ENCODE results near the gene SUGP2.

Gene SUGP2

GRCh38 chr19:19075126-19075525, 41.8 kb upstream of the SUGP2 start:
- H3K4me3 ChIP-seq (ENCODE audit: low read depth in 1 of 2, low read length in 2 of 2), result no peak overlapping the region
- no peaks in the 10 kb centered on the region for H3K4me1 ChIP-seq (ENCODE audit: insufficient read depth, low read length)
- no peak for DNase-seq
- H3K27me3 ChIP-seq (ENCODE audit: insufficient read depth, low read length, poor library complexity), result no peaks in the 10 kb centered on the region
- no peak overlapping the region for H2AFZ ChIP-seq (ENCODE audit: low read depth, low read length)
- no peak for ATAC-seq (ENCODE audit: insufficient read depth, low read depth)
- H3K9ac ChIP-seq (ENCODE audit: low read depth, low read length), result no peak overlapping the region
- peaks cover 16% of the 10 kb centered on the region; the same call in 1 of the 2 replicates for H4K20me1 ChIP-seq (ENCODE audit: insufficient read depth, low read length)
- H3K79me2 ChIP-seq (ENCODE audit: insufficient read depth, low read length), result peaks cover 13% of the 10 kb centered on the region; the same call in 1 of the 2 replicates
- TF ChIP-seq, protein P1, sequence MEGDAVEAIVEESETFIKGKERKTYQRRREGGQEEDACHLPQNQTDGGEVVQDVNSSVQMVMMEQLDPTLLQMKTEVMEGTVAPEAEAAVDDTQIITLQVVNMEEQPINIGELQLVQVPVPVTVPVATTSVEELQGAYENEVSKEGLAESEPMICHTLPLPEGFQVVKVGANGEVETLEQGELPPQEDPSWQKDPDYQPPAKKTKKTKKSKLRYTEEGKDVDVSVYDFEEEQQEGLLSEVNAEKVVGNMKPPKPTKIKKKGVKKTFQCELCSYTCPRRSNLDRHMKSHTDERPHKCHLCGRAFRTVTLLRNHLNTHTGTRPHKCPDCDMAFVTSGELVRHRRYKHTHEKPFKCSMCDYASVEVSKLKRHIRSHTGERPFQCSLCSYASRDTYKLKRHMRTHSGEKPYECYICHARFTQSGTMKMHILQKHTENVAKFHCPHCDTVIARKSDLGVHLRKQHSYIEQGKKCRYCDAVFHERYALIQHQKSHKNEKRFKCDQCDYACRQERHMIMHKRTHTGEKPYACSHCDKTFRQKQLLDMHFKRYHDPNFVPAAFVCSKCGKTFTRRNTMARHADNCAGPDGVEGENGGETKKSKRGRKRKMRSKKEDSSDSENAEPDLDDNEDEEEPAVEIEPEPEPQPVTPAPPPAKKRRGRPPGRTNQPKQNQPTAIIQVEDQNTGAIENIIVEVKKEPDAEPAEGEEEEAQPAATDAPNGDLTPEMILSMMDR (IDR thresholded peaks at IDR 0.05; ENCODE audit: borderline replicate concordance, extremely low read depth, low read length, poor library complexity, severe bottlenecking), result no peak
- no peak for TF ChIP-seq EZH2 (IDR thresholded peaks at IDR 0.05; ENCODE audit: borderline replicate concordance, low read depth, low read length, severe bottlenecking)
- peaks cover 11% of the 10 kb centered on the region for H3K36me3 ChIP-seq (ENCODE audit: insufficient read depth, low read length)
- H3K9me3 ChIP-seq (ENCODE audit: insufficient read depth, low read length, severe bottlenecking), result no peaks in the 10 kb centered on the region
- no peak overlapping the region for H3K27ac ChIP-seq (ENCODE audit: low read length)
- H3K4me2 ChIP-seq (ENCODE audit: insufficient read depth, low read length), result no peak overlapping the region

DNA sequence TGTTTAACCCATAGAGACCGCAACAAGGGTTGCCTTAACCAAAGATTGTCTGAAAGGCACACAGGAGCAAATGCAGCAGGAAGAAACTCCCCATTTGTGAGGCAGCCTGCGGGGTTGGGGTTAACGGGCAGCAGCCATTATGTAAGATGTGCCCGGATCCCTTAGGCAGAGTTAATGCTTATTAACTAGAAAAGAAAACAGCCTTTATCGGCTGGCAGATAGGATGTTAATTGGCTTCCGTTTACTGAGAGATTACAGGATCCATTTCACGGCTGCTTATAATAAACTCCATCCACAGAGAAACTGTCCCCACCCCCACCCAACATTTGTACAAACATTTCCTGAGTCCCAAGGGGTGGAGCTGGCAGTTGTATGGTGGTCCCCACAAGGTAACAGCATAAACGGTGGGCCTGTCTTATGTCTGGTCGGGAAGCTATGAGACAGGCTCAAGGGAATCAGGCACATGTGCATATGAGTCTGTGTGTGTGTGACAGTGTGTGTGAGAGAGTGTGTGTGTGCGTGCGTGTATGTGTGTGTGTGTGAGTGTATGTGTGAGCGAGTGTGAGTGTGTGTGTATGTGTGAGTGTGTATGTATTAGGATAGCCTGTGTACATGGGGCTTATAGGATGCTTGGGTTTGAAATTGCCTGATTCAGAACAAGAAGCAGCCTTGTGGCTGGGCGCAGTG, 41.0 kb upstream of the SUGP2 start:
- peaks cover 9% of the 10 kb centered on the region; the same call in 1 of the 2 replicates for H3K79me2 ChIP-seq (ENCODE audit: insufficient read depth, low read length)
- H3K4me1 ChIP-seq (ENCODE audit: insufficient read depth, low read length), result no peaks in the 10 kb centered on the region
- no peak overlapping the region for H3K4me3 ChIP-seq (ENCODE audit: low read depth in 1 of 2, low read length in 2 of 2)
- no peak for TF ChIP-seq EZH2 (IDR thresholded peaks at IDR 0.05; ENCODE audit: borderline replicate concordance, low read depth, low read length, severe bottlenecking)
- TF ChIP-seq, protein P1 (IDR thresholded peaks at IDR 0.05; ENCODE audit: borderline replicate concordance, extremely low read depth, low read length, poor library complexity, severe bottlenecking), result no peak
- H3K9me3 ChIP-seq (ENCODE audit: insufficient read depth, low read length, severe bottlenecking), result no peaks in the 10 kb centered on the region
- no peaks in the 10 kb centered on the region for H3K27me3 ChIP-seq (ENCODE audit: insufficient read depth, low read length, poor library complexity)
- no peak overlapping the region for H3K9ac ChIP-seq (ENCODE audit: low read depth, low read length)
- H3K36me3 ChIP-seq (ENCODE audit: insufficient read depth, low read length), result peaks cover 11% of the 10 kb centered on the region
- DNase-seq (no peak), ATAC-seq (ENCODE audit: insufficient read depth, low read depth) (no peak)
- H2AFZ ChIP-seq (ENCODE audit: low read depth, low read length), result no peak overlapping the region
- peaks cover 12% of the 10 kb centered on the region; the same call in 1 of the 2 replicates for H4K20me1 ChIP-seq (ENCODE audit: insufficient read depth, low read length)
- no peak overlapping the region for H3K4me2 ChIP-seq (ENCODE audit: insufficient read depth, low read length)
- no peak overlapping the region for H3K27ac ChIP-seq (ENCODE audit: low read length)

- Histone ChIP-seq H3K36me3 (ENCODE audit: insufficient read depth, low read length) (peaks cover 8% of the 10 kb centered on the region), H3K4me3 (ENCODE audit: low read depth in 1 of 2, low read length in 2 of 2) (no peak overlapping the region)
- TF ChIP-seq EZH2 (IDR thresholded peaks at IDR 0.05; ENCODE audit: borderline replicate concordance, low read depth, low read length, severe bottlenecking), result no peak
- TF ChIP-seq, protein P1 (IDR thresholded peaks at IDR 0.05; ENCODE audit: borderline replicate concordance, extremely low read depth, low read length, poor library complexity, severe bottlenecking), result no peak
Measured at GRCh38 chr19:19071897-19072296, 38.6 kb upstream of the SUGP2 start.

More at GRCh38 chr19:19071897-19072296, 38.6 kb upstream of the SUGP2 start:
- ATAC-seq (ENCODE audit: insufficient read depth, low read depth) (no peak), DNase-seq (no peak)
- Histone ChIP-seq H3K79me2 (ENCODE audit: insufficient read depth, low read length) (peaks cover 18% of the 10 kb centered on the region), H3K27ac (ENCODE audit: low read length) (no peak overlapping the region), H3K9me3 (ENCODE audit: insufficient read depth, low read length, severe bottlenecking) (no peaks in the 10 kb centered on the region), H4K20me1 (ENCODE audit: insufficient read depth, low read length) (peaks cover 12% of the 10 kb centered on the region; the same call in 1 of the 2 replicates), H2AFZ (ENCODE audit: low read depth, low read length) (no peak overlapping the region), H3K9ac (ENCODE audit: low read depth, low read length) (no peak overlapping the region), H3K4me1 (ENCODE audit: insufficient read depth, low read length) (no peaks in the 10 kb centered on the region), H3K4me2 (ENCODE audit: insufficient read depth, low read length) (no peak overlapping the region), H3K27me3 (ENCODE audit: insufficient read depth, low read length, poor library complexity) (no peaks in the 10 kb centered on the region)

Measured in DND-41 (cell line).